HG03571 (cell line): ENCODE results near the gene TJP1.

ENCODE experiments used
- ATAC-seq: cut with Tn5 transposase; IDR thresholded peaks from one replicate; pipeline ENCODE4 v1.9.1; 2021; ENCODE audit not compliant: unreplicated experiment

The TJP1 gene

DNA sequence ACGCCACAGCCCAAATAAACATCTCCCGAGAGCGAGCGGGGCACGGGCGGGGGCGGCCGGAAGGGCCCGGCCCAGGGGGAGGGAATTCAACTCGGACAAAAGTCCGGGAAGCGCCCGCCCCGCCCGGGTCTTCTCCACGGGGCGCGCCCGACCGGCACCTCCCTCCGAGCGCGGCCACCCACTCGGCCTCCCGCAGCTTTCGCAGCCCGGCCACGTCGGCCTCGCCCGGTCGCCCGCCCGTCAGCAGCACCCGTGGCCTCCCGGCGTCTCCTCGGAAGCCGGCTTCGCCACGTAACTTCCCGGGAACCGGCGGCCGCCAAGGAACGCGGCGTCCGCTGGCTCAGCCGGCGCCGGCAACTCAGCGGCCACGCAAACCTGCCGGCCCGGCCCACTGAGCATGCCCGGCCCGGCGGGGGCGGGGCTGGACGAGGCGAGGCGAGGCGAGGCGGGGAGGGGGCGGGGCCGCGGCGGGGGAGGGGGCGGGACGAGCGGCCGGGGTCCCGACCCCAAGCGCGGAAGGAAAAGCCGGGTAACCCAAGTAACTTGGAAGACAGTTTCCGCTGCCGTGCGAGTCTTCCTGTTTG is at the start of gene TJP1:
Gene TJP1, minus strand, starts transcription at position 369 of the 584 bp plus-strand sequence. CDS start 440 bp downstream, outside the sequence.
- ATAC-seq, result no peak

DNA sequence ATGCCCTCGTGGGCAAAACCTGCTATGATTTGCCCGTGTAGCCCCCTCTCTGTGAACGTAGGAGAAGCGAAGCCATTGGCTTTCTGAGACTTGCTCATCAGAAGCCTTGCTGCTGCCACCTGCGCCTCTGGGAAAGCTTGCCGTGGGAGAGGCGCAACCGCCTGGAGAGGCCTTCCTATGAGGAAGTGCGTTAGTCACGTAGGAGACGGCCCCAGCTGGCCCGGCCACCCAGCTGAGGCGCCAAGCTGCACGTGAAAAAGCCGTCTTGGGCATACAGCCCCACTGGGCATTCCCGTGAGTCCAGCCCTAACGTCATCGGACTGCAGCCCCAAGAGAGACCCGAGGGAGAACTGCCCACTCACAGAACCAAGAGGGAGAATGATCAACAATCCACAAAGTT is 49.1 kb upstream of the TJP1 start:
- no peak for ATAC-seq

DNA sequence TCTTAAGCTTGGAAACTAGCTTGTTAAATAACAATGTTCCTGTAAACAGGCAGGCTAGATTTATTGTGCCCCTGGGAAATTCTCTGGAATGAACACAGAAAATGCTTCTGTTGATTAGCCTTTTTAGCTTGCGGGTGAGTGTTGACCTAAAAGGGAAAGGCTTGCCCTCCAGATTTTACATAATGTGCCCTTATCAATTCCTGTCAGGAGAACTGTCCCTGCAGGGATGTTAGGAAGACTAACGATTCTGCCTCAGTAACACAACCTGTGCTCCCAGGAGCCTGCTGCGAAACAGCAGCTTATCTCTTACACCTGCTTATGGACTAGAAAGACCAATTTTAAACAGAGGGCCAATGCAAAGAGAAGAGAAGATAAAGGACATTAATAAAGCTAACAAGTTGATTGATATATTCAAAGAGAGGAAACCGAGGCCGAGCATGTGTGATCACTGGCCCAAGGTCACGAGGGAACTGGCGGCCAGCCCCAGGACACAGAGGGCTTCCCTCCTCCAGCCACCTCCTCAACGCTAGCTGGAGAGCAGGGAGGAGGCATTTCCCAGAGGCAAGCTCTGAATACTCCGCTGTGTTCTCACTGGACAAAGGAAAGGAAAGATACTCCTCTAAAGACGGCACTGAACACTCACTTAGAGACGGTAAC is 48.4 kb upstream of the TJP1 start:
- ATAC-seq, result no peak

DNA sequence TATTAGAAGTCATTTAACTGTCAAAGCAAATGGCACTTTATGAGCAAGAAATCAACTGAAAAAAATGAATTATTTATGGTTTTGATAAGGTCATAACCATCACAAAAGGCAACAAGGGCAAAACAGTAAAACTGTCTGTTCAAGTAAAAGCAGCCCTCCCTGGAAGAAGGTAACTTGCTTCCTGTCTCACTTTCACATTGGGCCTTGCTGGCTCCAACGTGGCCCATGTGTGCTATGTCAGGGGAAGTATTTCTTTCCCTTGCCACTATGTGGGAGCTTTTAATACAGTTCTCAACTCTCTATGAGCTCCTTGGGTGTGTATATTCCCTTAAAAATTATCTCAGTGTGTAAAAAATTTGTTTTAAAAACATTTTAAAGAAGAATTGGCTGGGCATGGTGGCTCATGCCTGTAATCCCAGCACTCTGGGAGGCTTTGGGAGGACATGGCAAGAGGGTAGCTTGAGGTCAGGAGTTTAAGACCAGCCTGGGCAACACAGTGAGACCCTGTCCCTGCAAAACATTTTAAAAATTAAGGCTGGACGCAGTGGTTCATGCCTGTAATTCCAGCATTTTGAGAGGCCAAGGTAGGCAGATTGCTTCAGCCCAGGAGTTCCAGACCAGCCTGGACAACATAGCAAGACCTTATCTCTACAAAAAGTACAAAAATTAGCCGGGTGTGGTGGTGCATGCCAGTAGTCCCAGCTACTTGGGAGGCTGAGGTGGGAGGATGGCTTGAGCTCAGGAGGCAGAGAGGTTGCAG is 45.2 kb upstream of the TJP1 start:
- ATAC-seq, result no peak

DNA sequence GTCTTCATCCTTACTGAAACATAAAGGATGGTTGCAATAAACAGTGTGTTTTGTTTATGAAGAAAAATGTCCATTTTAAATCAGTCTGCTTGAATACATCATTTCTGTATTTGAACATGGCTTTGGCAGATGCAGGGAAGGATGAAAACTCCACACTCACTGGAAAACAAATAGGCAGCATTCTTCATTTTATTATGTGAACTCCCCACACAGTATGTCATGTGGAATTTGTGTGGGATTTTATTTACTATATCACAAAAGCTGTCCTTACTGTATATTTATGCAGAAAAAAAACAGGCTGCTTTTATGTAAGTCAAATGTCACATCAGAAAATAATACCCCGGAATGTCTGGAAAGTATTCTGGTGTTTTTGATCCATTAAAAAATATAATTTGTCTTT is 44.1 kb upstream of the TJP1 start:
- no peak for ATAC-seq

DNA sequence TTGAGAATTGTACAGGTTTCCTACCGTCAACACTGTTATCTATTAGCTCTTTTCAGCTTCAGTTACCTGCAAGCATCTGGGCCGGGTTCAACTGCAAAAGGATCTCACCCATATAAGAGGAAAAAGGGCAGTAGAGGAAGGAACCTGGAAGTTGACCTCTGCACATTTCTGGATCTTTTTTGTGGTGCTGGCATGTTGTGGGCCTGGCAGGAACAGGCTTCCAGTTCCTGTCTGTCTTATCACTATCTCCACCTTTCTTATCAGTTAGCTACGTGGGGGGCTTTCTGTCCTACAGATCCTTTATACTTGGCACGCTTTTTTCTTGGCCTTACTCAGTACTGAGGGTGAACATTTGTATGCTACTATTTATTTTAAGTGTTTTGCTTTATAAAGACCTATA is 42.2 kb upstream of the TJP1 start:
- no peak for ATAC-seq

- ATAC-seq, result no peak
Measured at GRCh38 chr15:29863438-29863837, 41.2 kb upstream of the TJP1 start.

DNA sequence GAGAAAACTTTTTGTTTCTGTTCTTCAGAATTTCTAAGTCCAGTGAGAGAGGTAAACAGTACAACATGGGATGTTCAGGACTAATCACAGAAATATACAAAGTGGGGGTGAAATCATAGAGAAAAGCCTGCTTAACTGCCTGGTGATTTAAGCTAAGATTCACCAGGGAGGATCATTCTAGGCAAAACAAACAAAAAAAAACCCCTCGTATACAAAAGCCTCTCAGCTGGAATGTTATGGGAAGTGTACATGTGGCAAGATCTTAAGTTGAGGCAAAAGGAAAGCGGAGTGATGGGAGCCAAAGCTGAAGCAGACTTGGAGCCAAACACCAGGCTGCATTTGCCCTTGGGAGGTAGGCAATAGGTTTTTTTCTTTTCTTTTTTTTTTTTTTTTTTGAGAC is 40.0 kb upstream of the TJP1 start:
- no peak for ATAC-seq

DNA sequence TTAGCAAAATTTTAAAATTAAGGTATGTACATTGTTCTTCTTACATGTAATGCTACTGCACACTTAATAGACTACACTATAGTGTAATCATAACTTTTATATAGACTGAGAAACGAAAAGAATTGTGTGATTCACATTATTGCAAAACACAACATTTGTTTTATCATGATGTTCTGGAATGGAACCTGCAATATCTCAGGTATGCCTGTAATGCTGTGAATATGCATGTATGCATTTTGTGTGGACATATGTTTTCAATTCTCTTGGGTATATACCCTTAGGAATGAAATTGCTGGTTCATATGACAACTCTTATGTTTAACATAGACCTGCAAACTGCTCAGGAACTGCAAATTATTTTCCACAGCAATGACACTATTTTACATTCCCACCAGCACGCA is 38.6 kb upstream of the TJP1 start:
- no peak for ATAC-seq

DNA sequence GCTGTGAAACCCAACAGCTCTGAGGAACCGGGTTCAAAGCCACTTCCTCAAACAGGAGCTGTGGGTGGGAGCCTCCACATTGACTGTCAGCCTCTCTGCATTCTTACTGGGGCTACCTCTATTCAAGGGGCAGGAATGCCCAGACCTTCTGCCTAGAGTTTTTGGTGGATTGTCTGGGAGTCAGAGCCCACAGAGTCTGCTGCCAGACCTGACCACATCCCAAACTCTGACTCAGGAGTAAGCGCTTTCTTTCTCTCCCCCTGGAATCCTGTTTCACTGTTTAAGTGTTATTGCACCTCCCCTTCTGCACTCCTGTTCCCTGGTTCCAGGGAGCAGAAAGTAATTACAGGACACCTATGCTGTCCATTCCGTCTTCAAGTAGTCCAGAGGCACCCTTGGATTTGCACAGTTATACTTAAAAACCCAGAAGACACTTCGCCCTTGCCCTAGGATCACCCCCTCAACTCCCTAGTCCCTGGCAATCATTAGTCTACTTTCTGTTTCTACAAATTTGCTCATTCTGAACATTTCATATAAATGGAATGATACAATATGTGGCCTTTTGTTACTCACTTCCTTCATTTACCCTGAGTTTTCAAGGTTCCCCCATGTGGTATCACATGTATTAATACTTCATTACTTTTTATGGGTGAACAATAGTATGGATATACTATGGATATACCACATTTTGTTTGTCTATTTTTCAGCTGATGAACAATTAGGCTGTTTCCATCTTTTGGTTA is 37.9 kb upstream of the TJP1 start:
- no peak for ATAC-seq

- no peak for ATAC-seq
Measured at GRCh38 chr15:29859293-29859692, 37.0 kb upstream of the TJP1 start.

DNA sequence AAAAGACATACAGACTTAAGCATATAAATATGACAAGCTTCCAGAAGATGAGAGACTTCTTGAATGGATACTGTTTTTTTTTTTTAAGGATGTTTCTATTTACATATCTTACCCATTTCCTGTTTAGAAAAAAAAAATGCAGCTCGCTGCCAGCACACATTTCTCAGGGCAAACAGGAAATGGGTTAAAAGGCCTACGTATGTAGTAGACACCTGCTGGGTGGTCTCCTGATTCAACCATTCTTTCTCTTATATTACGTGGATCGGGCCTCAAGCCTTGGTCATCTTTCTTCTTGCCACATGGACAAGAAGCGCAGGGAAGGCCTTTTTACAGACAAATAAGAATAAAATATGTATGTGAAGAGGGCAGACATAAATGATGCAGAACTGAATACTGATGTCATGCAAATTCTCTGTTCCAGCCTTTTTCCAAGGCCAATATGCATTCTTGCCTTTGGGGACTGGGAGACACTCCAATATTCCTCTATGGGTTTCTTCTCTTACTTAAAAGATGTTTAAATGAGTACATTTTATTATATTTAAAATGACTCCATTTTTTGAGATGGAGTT is 35.0 kb upstream of the TJP1 start:
- no peak for ATAC-seq

DNA sequence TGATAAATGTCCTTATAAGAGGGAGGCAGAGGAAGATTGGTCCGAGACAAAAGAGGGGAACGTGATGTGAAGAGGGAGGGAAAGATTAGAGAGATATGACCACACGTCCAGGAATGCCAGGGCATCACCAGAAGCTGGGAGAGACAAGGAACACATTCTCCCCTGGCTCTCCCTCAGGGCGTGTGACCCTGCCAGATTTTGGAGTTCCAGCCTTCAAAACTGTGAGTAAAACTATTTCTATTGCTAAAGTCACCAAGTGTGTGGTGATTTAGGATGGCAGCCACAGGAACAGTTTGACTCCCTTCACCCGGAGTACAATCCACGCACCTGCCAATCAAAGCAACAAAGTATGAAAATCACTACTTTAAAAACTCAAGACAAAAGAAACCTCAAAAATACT is 32.1 kb upstream of the TJP1 start:
- no peak for ATAC-seq

GRCh38 chr15:29853211-29853987 is 31.1 kb upstream of the TJP1 start:
- no peak for ATAC-seq

DNA sequence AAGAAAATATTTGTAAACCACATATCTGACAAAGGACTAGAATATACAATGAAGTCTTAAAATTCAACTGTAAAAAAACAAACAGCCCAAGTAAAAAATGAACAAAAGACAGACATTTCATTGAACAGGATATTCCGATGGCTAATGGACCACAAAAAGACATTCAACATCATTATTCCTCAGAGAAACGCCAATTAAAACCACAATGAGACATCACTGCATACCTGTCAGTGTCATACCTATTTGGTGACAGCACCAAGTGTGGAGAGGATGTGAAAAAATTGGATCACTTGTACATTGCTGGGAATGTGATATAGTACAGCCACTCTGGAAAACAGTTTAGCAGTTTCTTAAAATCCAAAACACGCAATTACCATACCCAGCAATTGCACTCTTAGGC is 29.9 kb upstream of the TJP1 start:
- ATAC-seq, result no peak

- no peak for ATAC-seq
Measured at GRCh38 chr15:29849716-29850115, 27.4 kb upstream of the TJP1 start.

DNA sequence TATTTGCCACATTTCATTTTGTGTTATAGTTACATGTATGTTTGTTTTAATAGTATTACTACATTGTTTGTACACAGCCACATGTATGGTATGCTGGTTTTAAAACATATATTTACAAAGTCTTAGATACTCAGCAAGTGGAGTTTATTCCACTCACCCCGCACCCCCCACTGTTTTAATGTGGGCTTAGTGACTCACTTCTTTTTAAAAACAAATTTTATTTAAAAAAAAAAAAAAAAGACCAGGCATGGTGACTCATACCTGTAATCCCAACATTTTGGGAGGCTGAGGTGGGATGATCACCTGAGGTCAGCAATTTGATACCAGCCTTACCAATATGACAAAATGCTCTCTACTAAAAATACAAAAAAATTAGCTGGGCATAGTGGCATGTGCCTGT is 26.9 kb upstream of the TJP1 start:
- ATAC-seq, result no peak

DNA sequence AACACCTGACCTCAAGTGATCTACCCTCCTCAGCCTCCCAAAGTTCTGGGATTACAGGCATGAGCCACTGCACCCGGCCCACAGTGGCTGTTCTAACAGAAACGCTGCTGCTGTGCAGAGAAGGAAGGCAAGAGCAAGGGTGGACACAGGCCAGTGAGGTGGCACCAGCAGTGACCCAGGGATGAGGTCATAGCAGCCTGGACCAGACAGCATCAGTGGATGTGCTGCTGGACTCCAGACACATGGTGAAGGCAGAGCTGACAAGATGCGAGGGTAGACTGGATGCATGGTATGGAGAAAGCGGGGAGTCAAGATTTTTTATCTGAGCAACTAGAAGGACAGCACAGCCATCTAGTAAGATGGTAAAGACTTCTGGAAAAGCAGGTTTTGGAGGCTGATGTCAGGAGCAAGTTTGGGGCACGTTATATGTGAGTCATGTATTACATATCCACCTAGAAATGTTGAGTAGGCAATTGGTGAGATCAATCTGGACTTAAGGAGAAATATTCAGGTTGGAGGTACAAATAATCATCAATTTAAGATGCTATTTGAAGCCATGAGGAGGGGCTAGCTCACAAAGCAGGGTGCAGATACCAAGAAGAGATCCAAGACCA is 22.1 kb upstream of the TJP1 start:
- ATAC-seq, result no peak

DNA sequence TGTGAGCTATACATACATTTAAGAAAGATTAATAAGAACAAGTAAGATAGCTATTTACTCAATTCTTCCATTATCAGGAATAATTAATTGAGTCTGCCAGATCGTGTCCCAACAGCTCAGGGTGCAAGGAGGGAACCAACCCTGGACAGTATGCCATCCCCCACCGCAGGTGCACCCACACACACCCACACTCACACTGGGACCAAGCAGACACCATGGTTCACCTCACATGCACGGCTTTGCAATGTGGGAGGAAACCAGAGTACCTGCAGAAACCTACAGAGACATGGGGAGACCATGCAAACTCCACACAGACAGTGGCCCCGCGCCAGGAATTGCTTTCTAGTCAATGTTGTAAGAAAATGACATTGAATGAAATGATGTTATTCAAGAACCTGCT is 20.0 kb upstream of the TJP1 start:
- no peak for ATAC-seq

- no peak for ATAC-seq
Measured at GRCh38 chr15:29840926-29841325, 18.7 kb upstream of the TJP1 start.
